ENCODE data around the gene RAMP1. TPM values are rescaled to one million over a fixed set of nuclear protein-coding genes. Genes with fewer than 3 reads are reported as not detected.

The RAMP1 gene
- total and polyA plus RNA-seq, 9 of the 15 experiments (the other 6 are each of a cell fraction or from before 2014, with no cell fraction given): 0.72 to 0.77 TPM; not detected in 7

DNA sequence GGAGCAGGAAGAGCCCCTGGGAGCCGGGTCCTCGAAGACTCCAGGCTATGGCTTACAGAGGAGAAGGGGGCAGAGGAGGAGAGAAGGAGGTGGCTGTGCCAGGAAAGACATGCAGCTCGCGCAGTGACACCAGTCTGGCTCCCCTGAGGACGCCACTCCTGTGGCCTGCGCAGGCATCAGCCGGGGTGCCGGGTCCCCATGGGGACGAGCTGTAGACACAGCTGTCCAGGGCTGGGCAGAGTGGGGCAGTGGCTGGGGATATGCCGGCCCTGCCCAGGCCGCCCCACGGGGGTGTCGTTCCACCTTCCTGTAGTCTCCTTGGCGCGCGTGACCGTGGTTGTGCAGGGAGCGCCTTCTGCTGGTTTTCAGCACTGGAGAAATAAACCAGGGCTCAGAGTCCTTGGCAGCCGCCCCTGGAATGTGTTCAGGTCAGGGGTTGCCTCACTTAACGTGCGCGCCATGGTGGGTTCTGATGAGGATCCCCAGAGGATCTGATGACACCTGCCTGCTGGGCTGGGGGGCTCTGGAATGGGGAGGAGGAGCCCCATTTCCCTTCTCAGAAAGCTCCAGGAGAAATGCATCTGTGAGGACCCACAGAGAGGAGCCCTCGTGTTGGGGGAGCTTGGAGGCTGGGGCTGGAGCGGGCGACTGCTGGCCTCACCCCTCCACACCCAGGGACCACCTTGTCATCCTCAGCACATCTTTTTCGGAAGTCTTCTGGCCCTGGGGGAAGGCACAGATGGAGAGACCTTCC is 26.7 kb downstream of the RAMP1 start:
- ATAC-seq (no peak), DNase-seq (ENCODE audit: extremely low read depth in 1 of 4, low spot score in 3 of 4) (no peak), FAIRE-seq (no peak)
- Histone ChIP-seq H3K9me3 (replicated peaks; ENCODE audit: control insufficient read depth, insufficient read depth, low read depth, low read length) (no peaks in the 10 kb centered on the region), H3K79me2 (ENCODE audit: control insufficient read depth, insufficient read depth, low read length) (no peaks in the 10 kb centered on the region), H3K27ac (ENCODE audit: extremely low read depth, low read depth, low read length) (no peak overlapping the region), H3K36me3 (ENCODE audit: control insufficient read depth, insufficient read depth, low read length) (no peaks in the 10 kb centered on the region), H3K4me2 (ENCODE audit: insufficient read depth, low read length) (no peak overlapping the region), H3K4me1 (replicated peaks in 1 of 2; ENCODE audit: control insufficient read depth in 2 of 2, insufficient read depth in 2 of 2, low read length in 2 of 2) (no peaks in the 10 kb centered on the region; a peak in 1 of 5 replicates), H3K27me3 (ENCODE audit: control insufficient read depth in 2 of 2, insufficient read depth in 2 of 2, low read length in 2 of 2) (peaks cover 0 to 9% of the 10 kb centered on the region in 2 experiments; a peak in 2 of 5 replicates), H3K9me1 (ENCODE audit: control insufficient read depth, insufficient read depth, low read length) (no peaks in the 10 kb centered on the region), H2AFZ (ENCODE audit: low read depth, low read length) (no peak overlapping the region), H4K20me1 (replicated peaks; ENCODE audit: control insufficient read depth, insufficient read depth, low read length) (no peaks in the 10 kb centered on the region), H3K9ac (ENCODE audit: insufficient read depth in 1 of 2, low read depth in 2 of 2, low read length in 2 of 2) (no peak overlapping the region; a peak in 1 of 4 replicates), H3K4me3 (no peak overlapping the region)
- CTCF ChIA-PET (ENCODE audit: low intra/inter-chr PET ratio): no interaction called here
- TF ChIP-seq SMAD3 (CRISPR knock-in tag; conservative IDR thresholded peaks at IDR 0.05): no peak
- no peak for TF ChIP-seq TEAD1 (CRISPR knock-in tag; IDR thresholded peaks at IDR 0.05)
- no peak for TF ChIP-seq MYBL2 (IDR thresholded peaks at IDR 0.05; ENCODE audit: low read depth)
- TF ChIP-seq MYBL2 (CRISPR knock-in tag; IDR thresholded peaks at IDR 0.05; ENCODE audit: borderline replicate concordance): no peak
- no peak for TF ChIP-seq SLC30A9 (CRISPR knock-in tag; IDR thresholded peaks at IDR 0.05)
- no peak for TF ChIP-seq ZSCAN32 (CRISPR knock-in tag; IDR thresholded peaks at IDR 0.05)
- TF ChIP-seq, protein P1, sequence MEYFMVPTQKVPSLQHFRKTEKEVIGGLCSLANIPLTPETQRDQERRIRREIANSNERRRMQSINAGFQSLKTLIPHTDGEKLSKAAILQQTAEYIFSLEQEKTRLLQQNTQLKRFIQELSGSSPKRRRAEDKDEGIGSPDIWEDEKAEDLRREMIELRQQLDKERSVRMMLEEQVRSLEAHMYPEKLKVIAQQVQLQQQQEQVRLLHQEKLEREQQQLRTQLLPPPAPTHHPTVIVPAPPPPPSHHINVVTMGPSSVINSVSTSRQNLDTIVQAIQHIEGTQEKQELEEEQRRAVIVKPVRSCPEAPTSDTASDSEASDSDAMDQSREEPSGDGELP (CRISPR knock-in tag; IDR thresholded peaks at IDR 0.05; ENCODE audit: borderline replicate concordance): no peak
- TF ChIP-seq, protein P2, sequence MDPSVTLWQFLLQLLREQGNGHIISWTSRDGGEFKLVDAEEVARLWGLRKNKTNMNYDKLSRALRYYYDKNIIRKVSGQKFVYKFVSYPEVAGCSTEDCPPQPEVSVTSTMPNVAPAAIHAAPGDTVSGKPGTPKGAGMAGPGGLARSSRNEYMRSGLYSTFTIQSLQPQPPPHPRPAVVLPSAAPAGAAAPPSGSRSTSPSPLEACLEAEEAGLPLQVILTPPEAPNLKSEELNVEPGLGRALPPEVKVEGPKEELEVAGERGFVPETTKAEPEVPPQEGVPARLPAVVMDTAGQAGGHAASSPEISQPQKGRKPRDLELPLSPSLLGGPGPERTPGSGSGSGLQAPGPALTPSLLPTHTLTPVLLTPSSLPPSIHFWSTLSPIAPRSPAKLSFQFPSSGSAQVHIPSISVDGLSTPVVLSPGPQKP (CRISPR knock-in tag; IDR thresholded peaks at IDR 0.05): no peak
- TF ChIP-seq EZH2 (IDR thresholded peaks at IDR 0.05; ENCODE audit: borderline replicate concordance, low read depth, low read length): no peak
- TF ChIP-seq TRIM24 (IDR thresholded peaks at IDR 0.05): no peak
- TF ChIP-seq SP2 (IDR thresholded peaks at IDR 0.05; ENCODE audit: extremely low read depth, low read depth, low read length, poor library complexity, severe bottlenecking): no peak
- TF ChIP-seq ZBTB8A (IDR thresholded peaks at IDR 0.05; ENCODE audit: partially characterized antibody): no peak
- TF ChIP-seq, protein P3, sequence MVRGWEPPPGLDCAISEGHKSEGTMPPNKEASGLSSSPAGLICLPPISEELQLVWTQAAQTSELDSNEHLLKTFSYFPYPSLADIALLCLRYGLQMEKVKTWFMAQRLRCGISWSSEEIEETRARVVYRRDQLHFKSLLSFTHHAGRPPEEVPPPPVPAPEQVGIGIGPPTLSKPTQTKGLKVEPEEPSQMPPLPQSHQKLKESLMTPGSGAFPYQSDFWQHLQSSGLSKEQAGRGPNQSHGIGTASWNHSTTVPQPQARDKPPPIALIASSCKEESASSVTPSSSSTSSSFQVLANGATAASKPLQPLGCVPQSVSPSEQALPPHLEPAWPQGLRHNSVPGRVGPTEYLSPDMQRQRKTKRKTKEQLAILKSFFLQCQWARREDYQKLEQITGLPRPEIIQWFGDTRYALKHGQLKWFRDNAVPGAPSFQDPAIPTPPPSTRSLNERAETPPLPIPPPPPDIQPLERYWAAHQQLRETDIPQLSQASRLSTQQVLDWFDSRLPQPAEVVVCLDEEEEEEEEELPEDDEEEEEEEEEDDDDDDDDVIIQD (CRISPR knock-in tag; IDR thresholded peaks at IDR 0.05): no peak
- no peak for TF ChIP-seq ETV5 (CRISPR knock-in tag; IDR thresholded peaks at IDR 0.05; ENCODE audit: low read depth)
- TF ChIP-seq DNMT1 (IDR thresholded peaks at IDR 0.05): no peak
- TF ChIP-seq MAFG (tag; conservative IDR thresholded peaks at IDR 0.05): no peak
- no peak for TF ChIP-seq KDM5B (IDR thresholded peaks at IDR 0.05; ENCODE audit: insufficient replicate concordance, low read depth, low read length)
- POLR2A ChIA-PET: no interaction called here
- 43% methylated on average over 13 of the region's 26 CpGs for WGBS (ENCODE audit: insufficient coverage, low coverage, missing lambda C conversion rate)
- in situ Hi-C loops (cut with MboI): no loop called here
- intact Hi-C loops (cut with micrococcal nuclease): no loop called here
- no TSS peak for BruUV-seq (replicated peaks)
